Measurements from ENCODE around the gene CLN5. TPM values are rescaled to one million over a fixed set of nuclear protein-coding genes. Genes with fewer than 3 reads are reported as not detected.

Gene CLN5
- total and polyA plus RNA-seq, 2 donors from 2014 or later, result 59.5 to 80.8 TPM

GRCh38 chr13:76944456-76944855 lies 47.4 kb upstream of the CLN5 start:
- H3K27me3 ChIP-seq (ENCODE audit: control insufficient read depth, insufficient read depth, low read length), result no peaks in the 10 kb centered on the region
- no peak overlapping the region for H3K4me3 ChIP-seq (ENCODE audit: low read length in 3 of 3)
- FAIRE-seq (no peak), DNase-seq (no peak)
- H3K27ac ChIP-seq (ENCODE audit: low read depth in 2 of 2, low read length in 2 of 2), result no peak overlapping the region
- no peaks in the 10 kb centered on the region for H3K9me3 ChIP-seq (ENCODE audit: control insufficient read depth in 2 of 3, insufficient read depth in 1 of 3, low read length in 3 of 3)
- H3K9ac ChIP-seq (ENCODE audit: low read length in 3 of 3), result no peak overlapping the region
- H3K36me3 ChIP-seq (ENCODE audit: control insufficient read depth in 2 of 3, insufficient read depth in 3 of 3, low read length in 3 of 3), result no peaks in the 10 kb centered on the region
- TF ChIP-seq CTCF (IDR thresholded peaks at IDR 0.05; ENCODE audit: borderline replicate concordance, extremely low read depth, insufficient read depth), result no peak
- intact Hi-C loops (cut with DNase I), result no loop called here
- no peaks in the 10 kb centered on the region for H3K4me1 ChIP-seq (ENCODE audit: control insufficient read depth in 2 of 3, insufficient read depth in 2 of 3, low read depth in 1 of 3, low read length in 3 of 3)

GRCh38 chr13:76948149-76948548 lies 43.7 kb upstream of the CLN5 start, which contains the start of gene ACOD1:
Gene ACOD1 (plus strand): TSS chr13:76948511. CDS start chr13:76948559, 48 bp downstream.
- Histone ChIP-seq H3K4me3 (ENCODE audit: low read length in 3 of 3) (no peak within 1 kb of the TSS), H3K27me3 (ENCODE audit: control insufficient read depth, insufficient read depth, low read length) (no peaks in the 10 kb centered on the region), H3K4me1 (ENCODE audit: control insufficient read depth in 2 of 3, insufficient read depth in 2 of 3, low read depth in 1 of 3, low read length in 3 of 3) (no peaks in the 10 kb centered on the region), H3K9me3 (ENCODE audit: control insufficient read depth in 2 of 3, insufficient read depth in 1 of 3, low read length in 3 of 3) (no peaks in the 10 kb centered on the region), H3K9ac (ENCODE audit: low read length in 3 of 3) (no peak within 1 kb of the TSS), H3K36me3 (ENCODE audit: control insufficient read depth in 2 of 3, insufficient read depth in 3 of 3, low read length in 3 of 3) (no peaks in the 10 kb centered on the region), H3K27ac (ENCODE audit: low read depth in 2 of 2, low read length in 2 of 2) (no peak within 1 kb of the TSS)
- FAIRE-seq (no peak), DNase-seq (no peak)
- intact Hi-C loops (cut with DNase I), result no loop called here
- TF ChIP-seq CTCF (IDR thresholded peaks at IDR 0.05; ENCODE audit: borderline replicate concordance, extremely low read depth, insufficient read depth), result no peak

- no peak for TF ChIP-seq CTCF (IDR thresholded peaks at IDR 0.05; ENCODE audit: borderline replicate concordance, extremely low read depth, insufficient read depth)
- intact Hi-C loops (cut with DNase I), result no loop called here
- Histone ChIP-seq H3K9ac (ENCODE audit: low read length in 3 of 3) (no peak overlapping the region), H3K36me3 (ENCODE audit: control insufficient read depth in 2 of 3, insufficient read depth in 3 of 3, low read length in 3 of 3) (no peaks in the 10 kb centered on the region), H3K4me3 (ENCODE audit: low read length in 3 of 3) (no peak overlapping the region), H3K4me1 (ENCODE audit: control insufficient read depth in 2 of 3, insufficient read depth in 2 of 3, low read depth in 1 of 3, low read length in 3 of 3) (no peaks in the 10 kb centered on the region), H3K9me3 (ENCODE audit: control insufficient read depth in 2 of 3, insufficient read depth in 1 of 3, low read length in 3 of 3) (no peaks in the 10 kb centered on the region), H3K27me3 (ENCODE audit: control insufficient read depth, insufficient read depth, low read length) (no peaks in the 10 kb centered on the region), H3K27ac (ENCODE audit: low read depth in 2 of 2, low read length in 2 of 2) (no peak overlapping the region)
- no peak for FAIRE-seq
- no peak for DNase-seq
These were observed 41.8 kb upstream of the CLN5 start for GRCh38 chr13:76950101-76950500.

GRCh38 chr13:76953968-76954367 lies 37.9 kb upstream of the CLN5 start:
- H3K27me3 ChIP-seq (ENCODE audit: control insufficient read depth, insufficient read depth, low read length), result no peaks in the 10 kb centered on the region
- no peak overlapping the region for H3K9ac ChIP-seq (ENCODE audit: low read length in 3 of 3)
- intact Hi-C loops (cut with DNase I), result no loop called here
- no peaks in the 10 kb centered on the region for H3K4me1 ChIP-seq (ENCODE audit: control insufficient read depth in 2 of 3, insufficient read depth in 2 of 3, low read depth in 1 of 3, low read length in 3 of 3)
- no peak overlapping the region for H3K4me3 ChIP-seq (ENCODE audit: low read length in 3 of 3)
- TF ChIP-seq CTCF (IDR thresholded peaks at IDR 0.05; ENCODE audit: borderline replicate concordance, extremely low read depth, insufficient read depth), result no peak
- no peaks in the 10 kb centered on the region for H3K9me3 ChIP-seq (ENCODE audit: control insufficient read depth in 2 of 3, insufficient read depth in 1 of 3, low read length in 3 of 3)
- no peak for DNase-seq
- no peak overlapping the region for H3K27ac ChIP-seq (ENCODE audit: low read depth in 2 of 2, low read length in 2 of 2)
- FAIRE-seq, result no peak
- no peaks in the 10 kb centered on the region for H3K36me3 ChIP-seq (ENCODE audit: control insufficient read depth in 2 of 3, insufficient read depth in 3 of 3, low read length in 3 of 3)
